Suprapubic skin (tissue), 4 donors: Measurements from ENCODE around the gene RASL12. TPM values are rescaled to one million over a fixed set of nuclear protein-coding genes. Genes with fewer than 3 reads are reported as not detected.

Experiments used
- DNase-seq, 2 donors: peaks; one replicate each; pipeline ENCODE4 v3.0.0-alpha.2; 2019; ENCODE audit warnings: low spot score in 2 of 2
- H3K27ac ChIP-seq: fragments of 200-600 bp; sonication (generic); one replicate; pipeline ENCODE4 v1.5.1; 2019
- H3K27me3 ChIP-seq: fragments of 200-600 bp; sonication (generic); one replicate; pipeline ENCODE4 v1.5.1; 2019
- H3K36me3 ChIP-seq: fragments of 200-600 bp; sonication (generic); one replicate; pipeline ENCODE4 v1.5.1; 2019
- H3K4me1 ChIP-seq: fragments of 200-600 bp; sonication (generic); one replicate; pipeline ENCODE4 v1.5.1; 2019
- H3K4me3 ChIP-seq: fragments of 200-600 bp; sonication (generic); one replicate; pipeline ENCODE4 v1.5.1; 2019; ENCODE audit warnings: mild to moderate bottlenecking
- H3K9me3 ChIP-seq: fragments of 200-600 bp; sonication (generic); one replicate; pipeline ENCODE4 v1.5.1; 2019
- EP300 ChIP-seq: sonication (generic); formaldehyde crosslinking; IDR thresholded peaks from one replicate; pipeline ENCODE4 v1.6.1; 2017; ENCODE audit warnings: antibody characterized with exemption
- POLR2A ChIP-seq, 2 donors: fragments of 450-650 bp; IDR thresholded peaks; one replicate each; pipeline ENCODE4 v1.6.1; 2017; ENCODE audit warnings: antibody characterized with exemption in 2 of 2, mild to moderate bottlenecking in 2 of 2, moderate library complexity in 2 of 2
- POLR2AphosphoS5 ChIP-seq, 3 donors: sonication (generic); formaldehyde crosslinking; IDR thresholded peaks; one replicate each; pipeline ENCODE4 v1.6.1; 2017; ENCODE audit warnings: antibody characterized with exemption in 3 of 3
- WGBS: methylation state at CpG from one replicate; pipeline ENCODE4 v1.1.5; 2018; 5-methylcytosine and 5-hydroxymethylcytosine counted together
- total RNA-seq, 4 donors: library from RNA; depleted of rRNA; stranded (reverse); fragments of >200 nt; gene quantifications; one replicate each; pipeline ENCODE4 v1.1.0, GENCODE V29; 2016
- TF ChIP-seq, protein P1 (sequence below), 2 donors: fragments of 200-600 bp in 1 of 2; fragments of 450-650 bp in 1 of 2; sonication (generic) in 1 of 2; IDR thresholded peaks; one replicate each; pipeline ENCODE4 v1.5.1; 2016 to 2019; ENCODE audit warnings: antibody characterized with exemption in 2 of 2, mild to moderate bottlenecking in 1 of 2, moderate library complexity in 1 of 2

RASL12 gene
- total RNA-seq, 4 donors from 2014 or later: 4.8 to 9.7 (median 6.7) TPM

DNA sequence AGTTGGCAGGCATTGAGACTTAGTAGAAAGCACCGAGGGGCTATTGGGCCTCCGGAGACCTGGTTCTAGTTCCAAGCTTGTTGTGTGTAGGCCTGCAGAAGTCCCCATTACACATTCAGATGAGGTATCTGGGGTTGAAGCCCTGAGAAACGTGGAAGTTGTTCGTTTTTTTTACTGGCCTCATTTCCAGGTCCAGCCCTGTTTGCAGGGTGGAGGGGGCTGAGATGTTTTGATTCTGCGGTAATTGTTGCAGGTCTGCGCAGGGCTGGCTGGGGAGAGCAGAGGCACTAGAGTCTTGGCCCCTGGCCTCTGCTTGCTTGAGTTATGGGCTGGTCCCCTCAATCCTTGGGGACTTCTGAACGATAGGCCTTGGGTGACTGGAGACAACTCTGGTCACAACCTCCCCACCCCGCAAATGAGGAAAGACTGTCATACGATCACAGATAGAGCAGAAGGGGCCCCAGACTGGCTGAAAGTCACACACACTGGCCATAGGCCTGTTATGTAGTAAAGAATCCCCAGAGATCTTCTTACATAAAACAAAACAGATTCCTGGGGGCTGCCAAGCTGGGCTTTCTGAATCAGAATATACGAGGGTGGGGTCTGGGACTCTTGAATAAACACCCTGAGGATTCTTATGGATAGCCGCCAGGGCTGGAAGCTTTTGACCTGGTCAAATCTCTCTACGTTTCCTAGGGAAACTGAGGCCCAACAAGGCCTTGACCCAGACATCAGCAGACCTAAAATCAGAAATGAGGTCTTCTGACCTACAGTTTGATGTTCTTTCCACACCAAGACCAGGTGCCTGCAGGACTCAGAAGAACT is 24.4 kb upstream of the RASL12 start:
- Histone ChIP-seq H3K9me3 (no peaks in the 10 kb centered on the region), H3K4me3 (no peak overlapping the region), H3K36me3 (peaks cover 4% of the 10 kb centered on the region), H3K27ac (no peak overlapping the region), H3K27me3 (no peaks in the 10 kb centered on the region), H3K4me1 (peaks cover 17% of the 10 kb centered on the region)
- WGBS: 65% methylated on average over 12 of the region's 12 CpGs
- TF ChIP-seq, protein P1, sequence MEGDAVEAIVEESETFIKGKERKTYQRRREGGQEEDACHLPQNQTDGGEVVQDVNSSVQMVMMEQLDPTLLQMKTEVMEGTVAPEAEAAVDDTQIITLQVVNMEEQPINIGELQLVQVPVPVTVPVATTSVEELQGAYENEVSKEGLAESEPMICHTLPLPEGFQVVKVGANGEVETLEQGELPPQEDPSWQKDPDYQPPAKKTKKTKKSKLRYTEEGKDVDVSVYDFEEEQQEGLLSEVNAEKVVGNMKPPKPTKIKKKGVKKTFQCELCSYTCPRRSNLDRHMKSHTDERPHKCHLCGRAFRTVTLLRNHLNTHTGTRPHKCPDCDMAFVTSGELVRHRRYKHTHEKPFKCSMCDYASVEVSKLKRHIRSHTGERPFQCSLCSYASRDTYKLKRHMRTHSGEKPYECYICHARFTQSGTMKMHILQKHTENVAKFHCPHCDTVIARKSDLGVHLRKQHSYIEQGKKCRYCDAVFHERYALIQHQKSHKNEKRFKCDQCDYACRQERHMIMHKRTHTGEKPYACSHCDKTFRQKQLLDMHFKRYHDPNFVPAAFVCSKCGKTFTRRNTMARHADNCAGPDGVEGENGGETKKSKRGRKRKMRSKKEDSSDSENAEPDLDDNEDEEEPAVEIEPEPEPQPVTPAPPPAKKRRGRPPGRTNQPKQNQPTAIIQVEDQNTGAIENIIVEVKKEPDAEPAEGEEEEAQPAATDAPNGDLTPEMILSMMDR (IDR thresholded peaks at IDR 0.05): no peak
- no peak for TF ChIP-seq POLR2AphosphoS5 (IDR thresholded peaks at IDR 0.05)
- TF ChIP-seq POLR2A (IDR thresholded peaks at IDR 0.05): no peak
- TF ChIP-seq EP300: no peak
- no peak for DNase-seq

DNA sequence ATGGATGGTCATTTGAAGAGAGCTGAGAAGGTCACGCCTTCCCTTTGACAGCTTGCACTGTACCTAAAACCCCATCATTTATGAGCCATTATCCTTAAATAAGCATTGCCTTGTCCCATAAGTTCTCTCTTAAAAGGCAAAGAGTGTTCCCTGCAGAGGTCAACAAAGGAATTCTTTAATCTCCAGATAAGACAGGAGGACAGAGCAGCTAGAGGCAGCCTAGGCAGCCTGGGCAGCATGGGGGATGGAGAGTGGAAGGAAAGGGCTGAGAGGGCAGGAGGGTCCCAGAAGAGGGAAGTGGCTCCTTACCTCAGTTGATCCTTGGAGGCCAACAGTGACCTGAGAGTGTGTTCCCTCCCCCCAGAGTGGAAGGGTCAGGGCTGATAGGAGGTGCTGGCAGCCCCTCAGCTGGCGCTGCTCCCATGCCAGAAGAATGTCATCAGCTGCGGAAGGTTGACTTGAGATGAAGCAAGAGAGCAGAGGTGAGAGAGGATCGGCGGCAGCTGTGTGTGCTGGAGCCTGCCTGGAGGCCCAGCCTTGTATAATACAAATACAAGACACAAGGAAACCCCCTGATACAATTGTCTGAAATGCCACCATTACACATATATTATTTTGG is 21.5 kb upstream of the RASL12 start:
- Histone ChIP-seq H3K4me3 (no peak overlapping the region), H3K27ac (no peak overlapping the region), H3K27me3 (no peaks in the 10 kb centered on the region), H3K4me1 (peaks cover 32% of the 10 kb centered on the region), H3K36me3 (no peaks in the 10 kb centered on the region), H3K9me3 (no peaks in the 10 kb centered on the region)
- TF ChIP-seq POLR2A (IDR thresholded peaks at IDR 0.05) (no peak), POLR2AphosphoS5 (IDR thresholded peaks at IDR 0.05) (no peak), EP300 (no peak)
- TF ChIP-seq, protein P1 (IDR thresholded peaks at IDR 0.05): no peak
- no peak for DNase-seq
- 75% methylated on average over 5 of the region's 5 CpGs for WGBS

DNA sequence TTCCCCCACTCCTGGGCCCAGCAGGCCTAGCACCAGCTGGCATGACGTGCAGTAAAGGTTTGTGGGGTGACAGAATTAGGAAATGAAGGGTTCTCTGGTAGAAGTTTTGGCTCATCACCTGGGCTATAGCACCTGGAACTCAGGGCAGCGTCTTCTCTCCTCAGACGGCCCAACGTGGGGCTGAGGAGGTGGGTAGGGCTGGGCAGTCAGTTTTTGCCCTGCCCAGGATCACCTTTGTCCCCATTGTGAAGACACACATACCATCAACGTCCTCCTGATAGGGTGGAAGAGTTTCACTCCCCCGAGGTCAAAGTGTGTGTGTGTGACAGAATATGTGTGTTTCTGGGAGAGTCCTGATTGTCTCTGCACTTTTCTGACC is 20.8 kb upstream of the RASL12 start:
- peaks cover 33% of the 10 kb centered on the region for H3K4me1 ChIP-seq

DNA sequence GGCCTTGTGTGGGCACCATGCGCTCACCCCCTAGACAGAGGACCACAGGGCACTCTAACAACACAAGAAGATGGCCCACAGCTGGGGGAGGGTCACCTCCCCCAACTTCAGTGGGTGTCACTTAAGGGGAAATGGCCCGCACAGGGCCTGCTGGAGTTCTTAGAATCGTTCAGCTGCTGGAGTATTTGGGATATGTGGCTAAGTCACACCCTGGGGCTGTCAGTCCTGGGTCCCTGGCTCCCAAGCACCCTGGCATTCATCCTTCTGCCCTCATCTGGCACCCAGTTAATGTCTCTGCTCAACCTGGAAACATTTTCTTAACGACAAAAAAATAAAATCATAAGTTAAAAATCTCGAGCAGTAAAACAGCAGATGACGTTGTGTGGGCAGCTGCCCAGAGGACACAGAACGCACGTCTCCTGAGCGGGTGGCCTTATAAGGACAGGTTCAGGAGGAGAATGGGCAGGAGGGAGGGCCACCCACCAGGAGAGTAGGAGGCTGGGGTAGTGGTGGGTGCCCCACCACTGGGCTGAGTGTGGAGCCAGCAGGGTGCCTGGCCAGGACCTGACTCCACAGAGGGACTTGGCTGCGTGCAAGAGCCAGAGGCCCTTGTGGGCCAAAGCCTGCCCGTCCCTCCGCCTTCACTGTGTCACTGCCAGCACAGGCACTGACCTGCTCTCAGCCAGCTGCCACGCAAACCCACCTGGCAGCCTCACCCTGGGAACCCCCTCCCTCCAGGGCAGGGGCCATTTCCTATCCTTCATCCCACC is 20.3 kb upstream of the RASL12 start:
- Histone ChIP-seq H3K4me3 (no peak overlapping the region), H3K4me1 (peaks cover 37% of the 10 kb centered on the region), H3K36me3 (no peaks in the 10 kb centered on the region), H3K9me3 (no peaks in the 10 kb centered on the region), H3K27ac (peak overlapping the region; percentile 43), H3K27me3 (peaks cover 6% of the 10 kb centered on the region)
- TF ChIP-seq EP300 (peak; percentile 82), POLR2A (IDR thresholded peaks at IDR 0.05) (no peak)
- DNase-seq: no peak
- WGBS: 42% methylated on average over 13 of the region's 13 CpGs

More for the DNA sequence above, 20.8 kb upstream of the RASL12 start:
- H3K4me3 ChIP-seq: no peak overlapping the region
- DNase-seq: no peak
- WGBS: 54% methylated on average over 6 of the region's 6 CpGs
- peak overlapping the region; percentile 28 for H3K27ac ChIP-seq
- H3K9me3 ChIP-seq: no peaks in the 10 kb centered on the region
- peaks cover under 1% of the 10 kb centered on the region for H3K27me3 ChIP-seq
- H3K36me3 ChIP-seq: no peaks in the 10 kb centered on the region
- no peak for TF ChIP-seq POLR2AphosphoS5 (IDR thresholded peaks at IDR 0.05)
- no peak for TF ChIP-seq POLR2A (IDR thresholded peaks at IDR 0.05)
- TF ChIP-seq, protein P1 (IDR thresholded peaks at IDR 0.05): no peak
- TF ChIP-seq EP300: no peak

DNA sequence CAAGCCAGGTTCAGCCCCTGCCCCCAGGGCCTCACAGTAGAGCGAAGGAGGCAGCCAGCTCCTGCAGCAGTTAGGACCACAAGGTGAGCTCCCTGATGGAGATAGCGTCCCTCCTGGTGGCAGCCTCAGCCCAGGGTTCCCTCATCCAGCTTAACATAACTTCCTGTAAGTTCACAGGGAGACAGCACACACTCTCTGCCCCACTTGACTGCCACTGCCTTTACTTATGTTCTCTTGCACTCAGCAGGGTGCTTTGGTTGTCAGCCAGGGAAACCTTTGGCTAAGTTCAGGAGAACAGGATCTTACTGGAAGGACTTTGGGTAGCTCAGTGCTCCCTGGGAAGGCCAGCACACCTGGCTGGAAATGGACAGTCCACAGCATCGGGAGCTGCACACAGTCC is 19.6 kb upstream of the RASL12 start:
- H3K27me3 ChIP-seq: peaks cover 6% of the 10 kb centered on the region
- peaks cover 43% of the 10 kb centered on the region for H3K4me1 ChIP-seq
- H3K36me3 ChIP-seq: no peaks in the 10 kb centered on the region
- DNase-seq: no peak
- 69% methylated on average over 2 of the region's 3 CpGs for WGBS
- no peak overlapping the region for H3K4me3 ChIP-seq
- TF ChIP-seq POLR2AphosphoS5 (IDR thresholded peaks at IDR 0.05) (no peak), POLR2A (IDR thresholded peaks at IDR 0.05) (no peak), EP300 (no peak)
- TF ChIP-seq, protein P1 (IDR thresholded peaks at IDR 0.05): no peak
- peak overlapping the region; percentile 43 for H3K27ac ChIP-seq
- no peaks in the 10 kb centered on the region for H3K9me3 ChIP-seq
